Stimulated activated CD4-positive, alpha-beta T cell treated with anti-CD3 and anti-CD28 coated beads, Interleukin-15, amount 100 ng/mL, for 48 hours (primary cell): ENCODE measurements around the gene STIM1.
A peak's percentile ranks its signal among the peaks of the same experiment; 100 is the strongest.

Source experiments
- DNase-seq, 2 donors: peaks; one replicate each; pipeline ENCODE4 v3.0.0-alpha.2; 2020; ENCODE audit warnings: low read depth in 2 of 2

STIM1 gene

DNA sequence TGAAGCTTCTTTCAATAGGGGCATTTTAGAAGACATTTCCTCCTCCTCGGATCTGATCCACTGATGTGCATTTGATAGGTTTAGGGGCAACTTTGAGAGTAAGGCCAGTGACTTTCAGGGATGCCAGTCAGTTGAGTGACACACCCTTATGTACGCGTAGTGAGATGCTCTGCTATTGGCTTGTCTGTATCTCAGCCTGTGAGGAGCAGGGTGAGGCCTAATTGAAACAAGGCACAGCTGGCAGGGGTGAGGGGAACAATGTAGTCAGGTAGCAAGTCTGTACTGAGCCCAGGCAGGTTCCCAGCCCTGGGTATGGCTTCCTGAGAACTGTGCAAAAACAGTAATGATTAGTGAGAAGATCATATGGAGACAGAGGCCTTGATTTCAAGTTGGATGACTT, 61.5 kb downstream of the STIM1 start:
- peak; percentile 38 to 42 for DNase-seq

DNA sequence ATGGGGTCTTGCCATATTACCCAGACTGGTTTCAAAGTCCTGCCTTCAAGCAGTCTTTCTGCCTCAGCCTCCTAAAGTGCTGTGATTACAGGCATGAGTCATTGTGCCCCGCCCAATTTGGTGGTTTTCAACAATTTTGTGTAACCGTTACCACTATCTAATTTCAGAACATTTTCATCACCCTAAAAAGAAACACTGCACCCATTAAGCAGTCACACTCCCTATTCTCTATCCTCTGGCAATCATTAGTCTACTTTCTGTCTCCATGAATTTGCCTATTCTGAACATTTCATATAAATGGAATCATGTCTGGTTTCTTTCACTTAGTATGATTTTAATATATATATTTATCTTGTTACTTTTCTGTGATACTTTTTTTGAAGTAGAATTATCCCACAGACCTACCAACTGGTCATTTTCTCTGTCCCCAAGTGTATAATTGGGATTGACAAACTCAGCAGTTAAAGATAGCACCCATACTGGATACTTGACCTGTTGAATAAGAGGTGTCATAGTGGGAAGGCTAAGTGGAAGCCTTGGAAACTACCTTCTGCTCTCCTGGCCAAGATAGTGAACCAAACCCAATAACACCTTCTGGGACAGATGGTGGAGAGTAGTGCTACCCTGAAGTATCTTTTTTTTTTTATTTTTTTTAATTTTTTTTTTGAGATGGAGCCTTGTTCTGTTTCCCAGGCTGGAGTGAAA, 64.8 kb downstream of the STIM1 start:
- DNase-seq: peak; percentile 55 to 66

DNA sequence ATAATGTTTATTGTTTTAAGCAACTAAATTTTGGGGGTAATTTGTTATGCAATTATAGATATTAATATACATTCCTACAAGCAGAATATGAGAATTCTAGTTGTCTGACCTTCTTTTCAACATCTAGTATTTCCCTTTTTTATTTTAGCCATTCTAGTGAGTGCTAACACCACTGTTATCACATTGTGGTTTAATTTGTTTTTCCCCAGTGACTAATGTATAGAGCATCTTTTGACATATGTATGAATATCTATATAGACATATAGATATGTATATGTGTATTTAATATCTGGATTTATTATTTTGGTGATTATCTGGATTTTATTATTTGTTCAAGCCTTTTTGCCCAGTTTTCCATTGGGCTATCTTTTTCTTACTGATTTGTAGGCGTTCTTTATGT, 66.6 kb downstream of the STIM1 start:
- no peak for DNase-seq

DNA sequence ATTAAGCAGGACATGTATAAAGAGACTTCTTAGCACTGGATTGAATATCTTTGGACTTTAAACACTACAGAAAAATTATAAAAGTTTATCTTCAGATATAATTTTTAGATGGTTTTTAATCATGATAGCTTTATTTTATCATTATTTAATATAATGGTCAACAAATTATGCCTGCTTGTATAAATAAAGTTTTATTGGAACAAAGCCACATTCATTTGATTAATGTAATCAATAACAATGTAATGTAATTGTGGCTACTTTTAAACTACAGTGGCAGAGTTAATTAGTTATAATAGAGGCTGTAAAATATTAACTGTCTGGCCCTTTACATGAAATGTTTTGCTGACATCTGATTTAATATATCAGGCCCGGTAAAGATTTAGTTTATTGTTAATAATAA, 70.0 kb downstream of the STIM1 start:
- DNase-seq: no peak

DNA sequence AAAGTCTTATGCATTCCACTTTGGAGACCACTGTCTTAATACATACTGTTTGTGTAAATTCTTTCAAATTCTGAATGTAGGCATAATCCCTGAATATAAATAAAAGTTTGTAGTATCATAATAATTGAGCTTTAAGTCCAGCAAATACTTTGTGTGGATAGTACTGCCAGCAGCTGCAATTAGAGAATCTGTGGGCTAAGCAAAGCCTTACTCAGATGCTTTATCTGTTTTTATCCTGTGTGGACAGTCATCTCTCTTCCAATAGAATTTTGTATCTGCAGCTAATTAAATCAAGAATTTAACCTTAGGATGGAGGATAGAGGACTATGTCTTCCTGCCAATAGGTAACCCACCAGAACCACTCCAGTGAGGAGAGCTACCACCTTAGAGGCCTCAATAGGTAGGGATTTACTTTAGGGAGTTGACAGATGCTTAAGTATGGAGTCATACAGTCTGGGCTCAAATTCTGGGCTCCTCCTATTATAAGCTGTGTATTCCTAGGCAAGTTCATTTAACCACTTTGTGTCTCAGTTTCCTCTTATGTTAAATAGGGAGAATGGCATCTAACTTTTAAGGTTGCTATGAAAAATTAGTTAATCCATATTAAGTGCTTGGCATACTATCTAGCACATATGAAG, 71.1 kb downstream of the STIM1 start:
- no peak for DNase-seq

DNA sequence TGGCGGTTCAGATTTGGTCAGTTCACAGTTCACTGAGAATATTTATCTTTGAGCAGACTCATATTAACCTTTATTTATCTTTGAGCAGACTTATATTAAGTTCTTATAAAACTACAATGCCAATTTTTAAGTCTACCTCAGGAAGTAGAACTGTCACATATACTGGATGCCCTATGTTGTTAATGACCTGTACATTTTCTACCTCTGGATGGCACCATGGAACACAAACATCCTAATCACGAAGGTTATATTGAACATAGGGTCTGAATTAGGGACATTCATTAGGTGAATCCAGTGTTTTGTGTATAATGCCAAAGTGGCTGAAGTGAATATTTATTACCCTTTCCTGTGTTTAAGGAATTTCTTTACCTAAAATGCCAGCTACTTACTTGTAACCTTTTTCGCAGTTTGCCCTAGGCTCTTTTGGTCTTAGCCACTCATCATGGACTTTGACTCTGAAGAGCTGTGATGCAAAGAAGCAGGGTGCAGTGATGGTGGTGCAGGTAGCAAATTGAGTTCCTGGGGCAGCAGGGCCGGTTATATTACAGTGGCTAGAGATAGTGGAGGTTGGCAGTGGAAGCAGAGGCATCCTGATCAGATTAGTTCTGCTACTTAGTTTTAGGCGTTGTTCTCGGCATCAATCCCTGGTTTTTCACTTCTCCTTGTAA, 71.8 kb downstream of the STIM1 start:
- DNase-seq: no peak

DNA sequence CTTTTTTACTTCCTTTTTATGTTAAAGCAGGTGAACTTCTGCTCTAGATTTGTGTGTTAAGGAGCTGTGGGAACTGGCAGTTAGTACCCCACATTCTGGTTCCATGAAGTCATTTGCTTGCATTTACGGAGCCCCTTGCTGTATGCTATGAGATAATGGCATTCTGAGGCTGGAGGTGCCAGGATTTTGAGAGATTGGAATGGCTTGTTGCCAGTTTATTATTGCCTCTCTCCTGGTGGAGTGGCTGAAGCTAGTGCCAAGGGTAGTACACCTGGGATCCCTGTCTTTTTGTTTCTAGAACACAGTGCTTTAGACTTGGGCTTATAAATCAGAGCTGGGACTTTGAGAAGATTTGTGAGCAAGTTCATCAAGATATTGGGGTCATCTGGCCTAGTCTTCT, 73.8 kb downstream of the STIM1 start:
- no peak for DNase-seq

DNA sequence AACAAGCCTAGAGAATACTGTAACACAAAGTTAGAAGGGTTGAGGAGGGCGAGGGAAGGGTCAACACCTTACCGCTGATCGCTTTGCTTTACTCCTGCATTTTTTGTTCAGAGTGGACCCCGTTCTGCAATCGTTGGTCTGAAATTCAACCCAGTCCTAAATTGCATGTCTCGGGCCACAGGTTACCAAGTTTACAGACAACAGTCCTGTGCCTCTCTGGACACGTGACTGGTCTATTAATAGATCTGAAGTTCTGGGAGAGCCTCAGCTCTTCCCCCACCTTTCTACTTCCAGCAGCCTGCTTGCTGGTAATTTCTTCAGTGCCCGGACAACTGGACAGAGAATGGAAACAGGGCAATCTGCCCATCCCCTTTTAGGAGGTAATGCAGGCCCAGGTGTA, 74.2 kb downstream of the STIM1 start:
- DNase-seq: no peak

DNA sequence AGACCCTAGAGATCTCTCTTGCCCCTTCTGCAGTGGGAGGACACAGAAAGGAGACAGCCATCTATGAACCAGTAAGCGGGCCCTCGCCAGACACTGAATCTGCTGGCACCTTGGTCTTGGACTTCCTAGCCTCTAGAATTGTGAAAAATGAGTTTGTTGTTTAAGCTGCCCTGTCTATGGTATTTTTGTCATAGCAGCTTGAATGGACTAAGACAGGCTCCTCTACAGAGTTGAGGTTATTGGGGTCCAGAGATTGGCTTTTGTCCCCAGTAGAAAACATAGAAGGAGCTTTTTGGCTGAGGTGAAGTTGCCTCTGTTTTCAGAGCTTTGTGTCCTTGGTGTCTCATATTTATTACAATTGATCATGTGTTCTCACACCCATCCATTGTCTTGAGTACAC, 77.2 kb downstream of the STIM1 start:
- no peak for DNase-seq

DNA sequence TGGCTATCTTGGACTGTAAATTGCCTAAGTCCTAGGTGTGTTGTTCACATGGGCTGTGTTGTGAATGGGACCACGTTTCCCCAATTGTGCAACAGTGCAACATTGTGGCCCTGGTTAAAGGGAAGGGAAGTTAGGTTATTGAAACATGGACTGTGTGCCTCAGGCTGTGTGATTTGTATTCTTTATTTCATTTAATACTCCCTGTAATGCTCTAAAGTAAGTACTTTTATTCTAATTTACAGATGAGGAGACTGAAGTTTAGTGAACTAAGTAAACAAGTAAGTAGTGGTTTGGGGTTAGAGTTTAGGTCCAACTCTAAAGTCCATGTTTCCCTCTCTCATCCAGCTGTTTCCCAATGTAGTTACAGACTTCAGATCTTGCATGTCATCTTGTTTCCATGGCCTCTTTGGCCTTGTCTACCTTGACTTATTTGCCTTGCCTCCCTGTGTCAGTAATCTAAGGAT, 77.7 kb downstream of the STIM1 start:
- DNase-seq: no peak

DNA sequence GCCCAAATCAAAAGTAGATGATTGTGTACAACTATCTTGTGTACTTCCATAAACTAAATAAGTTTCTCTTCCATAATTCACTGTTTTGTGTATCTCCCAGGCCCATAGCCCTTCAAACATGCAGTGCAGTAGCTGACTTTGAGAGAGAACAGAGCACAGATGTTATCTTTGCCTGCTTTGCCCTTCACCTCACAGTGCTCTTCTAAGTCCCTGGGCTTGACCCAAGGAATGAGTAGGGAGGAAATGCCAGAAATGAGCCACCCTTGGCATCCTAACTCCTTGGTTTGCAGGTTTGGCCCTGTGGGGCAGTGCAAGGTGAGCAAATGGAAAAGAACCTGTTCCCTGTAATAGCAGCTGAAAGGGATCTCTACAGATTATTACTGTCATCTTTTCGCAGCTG, 79.2 kb downstream of the STIM1 start:
- no peak for DNase-seq

DNA sequence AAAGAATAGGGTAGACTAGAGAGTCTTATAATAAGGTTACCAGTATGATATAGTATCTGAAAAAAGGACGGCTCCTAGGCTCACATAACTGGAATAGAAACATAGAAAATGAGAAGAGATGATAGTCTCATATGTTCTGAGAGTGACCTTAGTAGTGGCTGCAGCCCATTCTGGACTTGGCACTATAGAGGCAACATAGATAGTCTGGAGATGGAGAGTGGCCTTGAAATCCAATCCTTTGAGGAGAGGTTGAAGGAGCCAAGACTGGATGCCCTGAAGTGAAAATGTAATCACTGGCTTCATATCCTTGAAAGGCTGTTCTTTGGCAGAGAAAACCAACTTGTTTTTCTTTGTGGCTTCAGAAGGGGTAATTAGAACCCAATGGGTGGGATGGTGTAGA, 81.1 kb downstream of the STIM1 start:
- DNase-seq: no peak

DNA sequence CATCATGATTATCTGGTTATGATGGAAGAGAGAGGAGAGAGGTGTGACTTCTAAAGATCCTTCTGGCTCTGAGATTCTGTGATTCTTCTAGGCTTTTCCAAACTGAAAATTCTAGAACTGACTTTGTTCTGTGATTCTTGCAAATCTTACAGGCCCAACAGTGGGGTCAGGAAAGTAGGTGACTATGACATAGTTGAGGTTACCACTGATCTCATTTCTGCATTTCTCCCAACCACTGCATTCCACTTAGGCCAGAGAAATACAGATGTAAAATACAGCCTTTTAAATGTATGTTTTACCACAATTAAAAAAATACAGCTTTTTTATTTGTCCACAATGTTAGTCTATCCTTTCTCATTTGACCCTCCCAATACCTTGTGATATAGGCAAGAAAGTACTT, 83.7 kb downstream of the STIM1 start:
- no peak for DNase-seq

DNA sequence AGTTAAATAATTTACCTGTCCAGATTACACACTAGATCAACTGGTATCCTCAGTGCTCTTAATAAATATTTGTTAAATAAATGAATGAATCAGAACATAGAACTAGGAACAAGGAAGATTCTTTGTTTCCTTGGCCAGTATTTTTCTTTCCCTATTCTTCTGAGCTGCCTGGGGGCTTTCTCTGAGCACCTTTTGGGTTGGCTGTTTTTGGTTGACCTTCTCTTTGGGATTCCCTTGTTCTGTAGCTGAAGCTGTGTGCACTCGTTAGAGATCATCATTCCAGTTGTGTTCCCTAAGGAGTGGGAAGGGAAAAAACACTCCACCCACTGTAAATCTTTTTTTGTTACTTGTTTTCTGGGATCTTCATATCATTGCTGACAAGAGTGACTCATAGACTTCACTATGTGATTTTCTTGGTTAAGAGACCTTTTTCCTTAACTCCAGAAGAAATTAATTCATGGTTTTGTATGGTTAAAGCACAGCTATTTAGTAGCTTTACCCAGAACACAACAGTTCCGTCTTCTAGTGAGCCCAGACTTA, 84.3 kb downstream of the STIM1 start:
- no peak for DNase-seq

DNA sequence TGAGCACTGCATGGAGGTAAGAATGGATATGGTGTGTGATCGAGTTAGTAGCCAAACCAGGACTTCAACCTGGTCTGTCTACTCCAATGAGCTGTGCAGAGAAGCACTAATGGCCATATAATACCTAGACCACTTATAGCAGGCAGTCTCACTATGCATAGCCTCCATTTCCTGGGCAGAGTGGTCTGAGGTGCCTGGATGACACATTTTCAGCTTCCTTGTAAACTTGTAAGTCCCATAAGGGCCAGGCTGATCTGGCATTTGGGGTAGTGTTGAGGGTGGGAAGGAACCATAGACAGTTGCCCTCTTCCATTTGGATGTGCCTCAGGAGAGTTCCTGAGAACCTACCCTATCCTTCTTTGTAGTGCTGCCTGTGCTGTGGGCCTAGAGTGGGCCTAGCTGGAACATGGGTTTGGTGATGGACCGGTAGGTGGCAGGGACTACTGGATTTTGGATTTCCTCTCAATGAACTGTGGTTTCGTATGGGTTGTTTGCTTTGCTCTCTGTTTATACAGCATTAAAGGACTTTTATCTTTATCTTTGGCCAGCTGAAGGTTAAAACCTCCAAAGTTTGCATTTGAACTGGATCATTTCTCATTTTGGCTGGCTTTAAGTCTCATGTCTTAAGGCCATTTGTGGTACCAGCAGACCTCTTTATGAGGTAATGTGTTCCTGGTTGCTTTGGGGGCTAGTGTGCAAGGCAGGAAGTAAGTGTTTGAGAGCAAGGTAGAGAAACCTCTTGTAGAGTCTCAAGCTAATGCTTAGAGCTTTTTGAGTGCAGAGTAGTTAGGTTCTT, 86.9 kb downstream of the STIM1 start:
- no peak for DNase-seq

DNA sequence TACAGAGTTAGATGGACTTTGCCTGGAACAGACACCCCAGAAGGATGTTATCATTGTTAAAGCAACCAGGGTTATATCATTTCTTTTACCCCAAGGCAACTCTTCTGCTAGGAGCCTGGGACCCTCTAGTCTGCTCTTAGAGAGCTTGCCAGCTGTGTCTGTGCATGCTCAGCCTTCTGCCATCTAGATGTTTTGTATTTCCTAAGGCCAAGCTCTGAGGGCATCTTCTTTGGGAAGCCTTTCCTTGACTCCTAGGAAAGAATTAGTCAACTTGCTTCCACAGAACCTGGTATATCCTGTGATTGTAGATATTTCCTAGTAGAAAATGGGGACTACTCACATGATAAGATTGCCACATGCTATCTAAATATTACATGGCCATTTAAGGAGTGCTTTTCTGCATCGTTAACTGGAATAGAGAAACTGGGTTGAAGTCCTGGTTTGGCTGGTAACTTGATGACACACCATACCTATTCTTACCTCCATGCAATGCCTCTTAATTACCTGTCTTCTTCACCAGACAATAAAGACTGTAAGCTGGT, 87.6 kb downstream of the STIM1 start:
- no peak for DNase-seq

DNA sequence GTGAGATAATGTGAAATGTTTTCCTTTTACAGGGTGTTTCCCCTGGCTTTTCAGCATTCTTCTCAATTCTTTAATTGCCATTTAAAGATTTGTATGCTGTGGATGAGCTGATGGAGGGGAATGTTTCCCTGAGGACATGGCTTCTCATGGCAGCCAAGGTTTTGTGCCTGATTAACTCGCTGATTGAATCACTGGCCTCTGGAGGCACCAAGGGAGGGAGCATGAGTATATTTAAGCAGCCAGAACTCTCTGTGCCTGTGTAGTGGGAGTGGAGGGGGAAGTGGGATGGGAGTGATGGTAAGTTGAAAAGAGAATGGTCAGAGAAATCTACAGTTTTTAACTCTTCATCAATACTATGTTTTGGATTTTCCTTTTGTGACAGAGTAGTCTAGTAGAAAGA, 88.7 kb downstream of the STIM1 start:
- DNase-seq: no peak

DNA sequence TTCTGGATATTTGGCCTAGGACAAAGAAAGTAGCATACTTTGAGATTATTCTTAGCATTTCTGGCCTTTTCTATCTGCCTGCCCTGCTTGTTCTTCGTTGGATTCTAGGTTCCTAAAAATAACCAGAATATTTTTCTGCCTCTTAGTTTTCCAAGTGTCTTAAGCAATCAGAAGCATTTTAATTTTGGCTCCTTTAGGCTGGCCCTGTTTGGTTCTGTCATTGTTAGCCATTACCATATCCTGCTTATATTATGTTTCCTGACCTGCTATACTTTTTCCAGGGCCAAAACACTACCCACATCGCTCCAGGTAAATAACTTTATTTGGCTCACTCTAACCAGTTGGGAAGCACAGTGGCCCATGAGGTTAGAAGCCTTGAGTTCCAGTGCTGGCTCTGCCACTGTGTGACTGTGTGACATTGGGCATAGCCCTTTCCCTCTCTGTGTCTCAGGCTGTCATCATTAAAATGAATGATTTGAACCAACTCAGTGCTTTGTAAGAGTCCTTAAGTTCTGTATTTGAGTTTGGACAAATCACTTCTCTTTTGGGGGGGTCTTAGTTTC, 91.1 kb downstream of the STIM1 start:
- DNase-seq: no peak

DNA sequence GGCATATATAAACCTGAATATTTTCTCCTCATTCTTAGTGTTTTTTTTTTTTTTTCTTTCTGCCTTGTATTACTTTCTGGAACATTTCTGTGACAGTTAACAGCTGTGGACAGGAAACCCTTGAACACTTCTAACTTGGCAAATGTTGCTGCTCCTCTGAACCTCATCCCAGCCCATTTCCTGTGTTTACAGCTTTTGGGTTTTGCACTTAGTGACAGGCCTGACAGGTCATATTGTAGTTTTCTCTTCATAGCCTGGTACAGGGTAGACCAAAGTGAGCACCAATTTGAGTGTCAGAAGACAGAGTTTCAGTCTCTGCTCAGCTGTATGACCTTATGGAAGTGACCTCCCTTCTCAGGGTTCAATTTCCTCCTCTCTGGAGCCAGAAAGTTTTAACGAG, 91.6 kb downstream of the STIM1 start:
- DNase-seq: peak; percentile 20 to 22

DNA sequence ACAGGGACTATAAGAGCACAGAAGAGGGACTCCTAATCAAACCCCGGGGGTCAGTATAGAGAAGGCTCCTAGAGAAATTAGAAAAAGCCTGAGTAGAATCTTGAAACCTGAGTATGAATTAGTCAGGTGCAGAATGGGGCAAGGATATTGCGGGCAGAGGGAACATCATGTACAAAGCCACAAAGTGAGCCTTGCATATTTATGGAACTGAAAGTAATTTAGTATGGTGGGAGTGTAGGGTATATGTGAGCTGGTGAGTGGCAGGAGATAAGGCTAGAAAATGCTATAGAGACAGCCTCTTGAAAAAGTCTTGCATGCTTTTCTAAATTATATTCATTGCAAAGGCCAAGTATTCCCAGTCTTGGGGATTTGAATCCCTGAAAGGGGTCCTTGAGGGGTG, 93.7 kb downstream of the STIM1 start:
- peak in 1 of 2 donors; percentile 12 for DNase-seq

DNA sequence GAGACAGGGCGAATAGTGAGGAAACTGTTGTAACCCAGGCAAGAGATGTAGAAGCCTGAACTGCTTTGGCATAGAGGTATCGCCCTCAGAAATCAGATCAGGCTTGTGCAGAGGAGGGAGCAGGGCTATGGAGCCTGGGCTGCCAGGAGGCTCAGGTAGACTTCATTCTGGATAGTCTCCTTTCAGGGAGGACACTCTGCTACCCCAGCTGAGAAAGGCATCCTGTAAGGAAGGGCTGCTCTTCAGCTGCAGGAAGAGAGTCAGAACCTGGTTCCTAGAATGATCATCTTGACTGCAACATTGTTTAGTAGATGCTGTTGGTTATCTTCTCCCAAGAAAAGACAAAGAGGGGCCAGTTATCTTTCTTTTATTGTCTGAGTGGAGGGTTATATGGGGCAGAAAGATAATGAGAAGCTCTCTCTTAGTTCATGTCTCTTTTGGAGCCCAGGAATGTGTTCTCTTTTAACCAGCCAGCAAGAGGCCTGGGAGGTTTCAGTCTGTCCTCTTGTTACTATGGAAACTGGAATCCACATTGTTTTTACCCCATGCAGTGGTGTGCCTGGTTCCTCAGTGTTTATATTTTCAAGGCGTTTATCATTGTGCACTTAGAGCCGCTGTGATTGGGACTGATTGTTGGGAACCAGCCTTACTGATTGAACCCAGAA, 95.7 kb downstream of the STIM1 start:
- no peak for DNase-seq
